ENCODE measurements around the gene RETN. TPM values are rescaled to one million over a fixed set of nuclear protein-coding genes. Genes with fewer than 3 reads are reported as not detected.

The RETN gene
- total RNA-seq, 1 experiment from 2014 or later, result not detected

- TF ChIP-seq EZH2phosphoT487 (IDR thresholded peaks at IDR 0.05; ENCODE audit: borderline replicate concordance) (no peak), ZNF274 (IDR thresholded peaks at IDR 0.05; ENCODE audit: low read depth, low read length) (no peak), CEBPB (IDR thresholded peaks at IDR 0.05; ENCODE audit: low read depth) (no peak), ELF1 (IDR thresholded peaks at IDR 0.05; ENCODE audit: borderline replicate concordance, low read depth) (no peak), CBX3 (IDR thresholded peaks at IDR 0.05; ENCODE audit: low read depth) (no peak), ZBTB33 (IDR thresholded peaks at IDR 0.05; ENCODE audit: extremely low read depth, insufficient replicate concordance, low read length) (no peak), JUND (IDR thresholded peaks at IDR 0.05) (no peak)
Measured at GRCh38 chr19:7691497-7691896, 22.6 kb downstream of the RETN start (continued).

GRCh38 chr19:7692417-7693088 is 23.7 kb downstream of the RETN start:
- Histone ChIP-seq H3K9ac (ENCODE audit: low read length) (no peak overlapping the region), H3K27ac (ENCODE audit: low read depth, low read length) (no peak overlapping the region), H3K9me3 (ENCODE audit: control insufficient read depth in 1 of 2, insufficient read depth in 1 of 2, low read depth in 1 of 2, low read length in 2 of 2) (peaks cover 0 to 5% of the 10 kb centered on the region in 2 experiments; a peak in 1 of 4 replicates), H3K4me1 (ENCODE audit: control insufficient read depth in 1 of 2, insufficient read depth in 2 of 2, low read length in 2 of 2) (no peaks in the 10 kb centered on the region), H3K4me3 (replicated peaks in 1 of 2; ENCODE audit: low read depth in 1 of 2, low read length in 2 of 2) (no peak overlapping the region), H3K9me2 (ENCODE audit: insufficient read depth) (no peaks in the 10 kb centered on the region), H4K20me1 (ENCODE audit: insufficient read depth) (no peaks in the 10 kb centered on the region), H2AFZ (ENCODE audit: low read depth, low read length, poor library complexity, severe bottlenecking) (no peak overlapping the region), H3K36me3 (ENCODE audit: control insufficient read depth in 1 of 2, insufficient read depth in 2 of 2, low read length in 2 of 2) (no peaks in the 10 kb centered on the region), H3K27me3 (ENCODE audit: insufficient read depth, low read length) (peaks cover 10% of the 10 kb centered on the region; the same call in 1 of the 2 replicates), H3K4me2 (ENCODE audit: low read length) (no peak overlapping the region), H3K79me2 (ENCODE audit: insufficient read depth, low read length) (no peaks in the 10 kb centered on the region)
- ChIA-PET CTCF (no interaction called here), POLR2A (no interaction called here), RAD21 (ENCODE audit: low non-redundant PET in 1 of 2, low total read pairs in 2 of 2, uncharacterized antibody in 2 of 2, unreplicated experiment in 2 of 2) (no interaction called here)
- ATAC-seq (no peak), DNase-seq (ENCODE audit: low read depth, low spot score) (no peak)
- intact Hi-C loops (cut with micrococcal nuclease), result no loop called here
- BruUV-seq (replicated peaks), result no TSS peak
- TF ChIP-seq SIN3A (IDR thresholded peaks at IDR 0.05; ENCODE audit: low read depth) (no peak), POLR2A (IDR thresholded peaks at IDR 0.05; ENCODE audit: borderline replicate concordance, extremely low read depth, insufficient read depth, insufficient read length) (no peak), ZNF274 (IDR thresholded peaks at IDR 0.05; ENCODE audit: low read depth, low read length) (no peak), JUND (IDR thresholded peaks at IDR 0.05) (no peak), POLR2AphosphoS5 (IDR thresholded peaks at IDR 0.05; ENCODE audit: low read depth, low read length) (no peak), RAD21 (IDR thresholded peaks at IDR 0.05; ENCODE audit: low read depth) (no peak), CTCF (IDR thresholded peaks at IDR 0.05 in 2 of 3, conservative IDR thresholded peaks at IDR 0.05 in 1 of 3; ENCODE audit: borderline replicate concordance in 1 of 3, insufficient read depth in 1 of 3, low read depth in 2 of 3, low read length in 2 of 3) (no peak), CBX3 (IDR thresholded peaks at IDR 0.05; ENCODE audit: low read depth) (no peak)
